Activated naive CD8-positive, alpha-beta T cell treated with anti-CD3 and anti-CD28 coated beads, Interleukin-2, amount 10 ng/mL, durations not matched to agents 7 days and 5 days (primary cell): ENCODE measurements around the gene TAB2. TPM values are rescaled to one million over a fixed set of nuclear protein-coding genes. Genes with fewer than 3 reads are reported as not detected.

Experiments used
- ATAC-seq: fragments of 150-1000 bp; cut with Tn5 transposase; one replicate; pipeline ENCODE4 v1.10.0; 2021; ENCODE audit warnings: low read depth, moderate library complexity
- POLR2A ChIA-PET: fragments of 350-600 bp; sonication (Branson Sonifier 250); formaldehyde crosslinking; loops from one replicate; lab custom pipeline; 2021; ENCODE audit warnings: antibody characterized with exemption; lab: Charles Lee
- DNase-seq: peaks from one replicate; pipeline ENCODE4 v3.0.0; 2021
- H3K27ac Mint-ChIP-seq: one replicate; pipeline ENCODE4 v1.8.0; 2022; ENCODE audit warnings: mild to moderate bottlenecking, mixed read lengths
- H3K27me3 Mint-ChIP-seq: one replicate; pipeline ENCODE4 v1.8.0; 2022; ENCODE audit warnings: mild to moderate bottlenecking, moderate library complexity, mixed read lengths
- H3K36me3 Mint-ChIP-seq: one replicate; pipeline ENCODE4 v1.8.0; 2021; ENCODE audit warnings: mild to moderate bottlenecking, mixed read lengths
- H3K4me1 Mint-ChIP-seq: one replicate; pipeline ENCODE4 v1.8.0; 2021; ENCODE audit warnings: mixed read lengths
- H3K4me3 Mint-ChIP-seq: one replicate; pipeline ENCODE4 v1.8.0; 2022; ENCODE audit warnings: mild to moderate bottlenecking, moderate library complexity, mixed read lengths
- H3K9me3 Mint-ChIP-seq: one replicate; pipeline ENCODE4 v1.8.0; 2021; ENCODE audit warnings: mixed read lengths
- total RNA-seq, 2 experiments: library from RNA; stranded (reverse); gene quantifications; one replicate each; pipeline ENCODE4 v1.2.3, GENCODE V29; 2021

The TAB2 gene
- total RNA-seq, 2 experiments from 2014 or later, result 115 to 130 TPM

- POLR2A ChIA-PET, result no interaction called here
- Mint-ChIP-seq H3K4me3 (no peak overlapping the region), H3K27ac (no peak overlapping the region), H3K27me3 (no peaks in the 10 kb centered on the region), H3K36me3 (peaks cover 3% of the 10 kb centered on the region), H3K4me1 (peaks cover 15% of the 10 kb centered on the region), H3K9me3 (no peaks in the 10 kb centered on the region)
- DNase-seq (no peak), ATAC-seq (no peak)
Measured at GRCh38 chr6:149289192-149289781, 28.2 kb upstream of the TAB2 start.

- no peak overlapping the region for H3K27ac Mint-ChIP-seq
- POLR2A ChIA-PET, result no interaction called here
Measured at GRCh38 chr6:149289966-149290365, 27.5 kb upstream of the TAB2 start.

GRCh38 chr6:149293244-149293643, 24.3 kb upstream of the TAB2 start:
- H3K27ac Mint-ChIP-seq, result no peak overlapping the region
- H3K9me3 Mint-ChIP-seq, result peaks cover 2% of the 10 kb centered on the region
- ATAC-seq (no peak), DNase-seq (no peak)
- H3K4me3 Mint-ChIP-seq, result no peak overlapping the region
- no peaks in the 10 kb centered on the region for H3K27me3 Mint-ChIP-seq
- H3K4me1 Mint-ChIP-seq, result peaks cover 2% of the 10 kb centered on the region
- POLR2A ChIA-PET, result interaction anchor here (0.7 kb wide), 1 partner anchor 24 kb away, joined by 4 read pairs; the partner anchor contains the start of gene TAB2
- peaks cover 9% of the 10 kb centered on the region for H3K36me3 Mint-ChIP-seq

More at GRCh38 chr6:149289966-149290365, 27.5 kb upstream of the TAB2 start:
- H3K36me3 Mint-ChIP-seq, result peaks cover 3% of the 10 kb centered on the region
- no peaks in the 10 kb centered on the region for H3K9me3 Mint-ChIP-seq
- H3K27me3 Mint-ChIP-seq, result no peaks in the 10 kb centered on the region
- DNase-seq, result no peak
- no peak overlapping the region for H3K4me3 Mint-ChIP-seq
- H3K4me1 Mint-ChIP-seq, result peaks cover 9% of the 10 kb centered on the region
- no peak for ATAC-seq

GRCh38 chr6:149300563-149300962, 16.9 kb upstream of the TAB2 start:
- peaks cover 2% of the 10 kb centered on the region for H3K9me3 Mint-ChIP-seq
- POLR2A ChIA-PET, result interaction anchor here (0.8 kb wide), 1 partner anchor 18 kb away, joined by 3 read pairs; no protein-coding TSS in a partner anchor
- no peaks in the 10 kb centered on the region for H3K27me3 Mint-ChIP-seq
- H3K36me3 Mint-ChIP-seq, result peaks cover 6% of the 10 kb centered on the region
- no peak overlapping the region for H3K4me3 Mint-ChIP-seq
- peaks cover 3% of the 10 kb centered on the region for H3K4me1 Mint-ChIP-seq
- no peak for ATAC-seq
- H3K27ac Mint-ChIP-seq, result no peak overlapping the region
- no peak for DNase-seq

- peaks cover 3% of the 10 kb centered on the region for H3K36me3 Mint-ChIP-seq
- H3K27ac Mint-ChIP-seq, result no peak overlapping the region
- ATAC-seq, result no peak
- H3K4me1 Mint-ChIP-seq, result peaks cover 3% of the 10 kb centered on the region
- H3K9me3 Mint-ChIP-seq, result peaks cover under 1% of the 10 kb centered on the region
- POLR2A ChIA-PET, result no interaction called here
- H3K4me3 Mint-ChIP-seq, result no peak overlapping the region
- no peak for DNase-seq
- H3K27me3 Mint-ChIP-seq, result no peaks in the 10 kb centered on the region
Measured at GRCh38 chr6:149302723-149303122, 14.8 kb upstream of the TAB2 start.

- peaks cover 3% of the 10 kb centered on the region for H3K4me1 Mint-ChIP-seq
- POLR2A ChIA-PET, result no interaction called here
- no peaks in the 10 kb centered on the region for H3K27me3 Mint-ChIP-seq
- H3K9me3 Mint-ChIP-seq, result peaks cover 1% of the 10 kb centered on the region
- no peak overlapping the region for H3K4me3 Mint-ChIP-seq
- no peak overlapping the region for H3K27ac Mint-ChIP-seq
- H3K36me3 Mint-ChIP-seq, result peaks cover 4% of the 10 kb centered on the region
- ATAC-seq, result no peak
- DNase-seq, result no peak
Measured at GRCh38 chr6:149303468-149303867, 14.0 kb upstream of the TAB2 start.

- POLR2A ChIA-PET, result no interaction called here
- Mint-ChIP-seq H3K4me1 (peaks cover 3% of the 10 kb centered on the region), H3K9me3 (peaks cover 4% of the 10 kb centered on the region), H3K27ac (no peak overlapping the region), H3K36me3 (peaks cover 5% of the 10 kb centered on the region), H3K4me3 (no peak overlapping the region), H3K27me3 (no peaks in the 10 kb centered on the region)
- ATAC-seq (no peak), DNase-seq (no peak)
Measured at GRCh38 chr6:149305372-149305771, 12.1 kb upstream of the TAB2 start.

GRCh38 chr6:149306967-149307366, 10.5 kb upstream of the TAB2 start:
- no peak overlapping the region for H3K27ac Mint-ChIP-seq
- peaks cover 4% of the 10 kb centered on the region for H3K9me3 Mint-ChIP-seq
- no peaks in the 10 kb centered on the region for H3K27me3 Mint-ChIP-seq
- no peak for DNase-seq
- H3K4me3 Mint-ChIP-seq, result no peak overlapping the region
- H3K36me3 Mint-ChIP-seq, result peaks cover 5% of the 10 kb centered on the region
- peaks cover 3% of the 10 kb centered on the region for H3K4me1 Mint-ChIP-seq
- POLR2A ChIA-PET, result no interaction called here
- ATAC-seq, result no peak

- Mint-ChIP-seq H3K27ac (no peak overlapping the region), H3K27me3 (no peaks in the 10 kb centered on the region), H3K4me1 (peaks cover 15% of the 10 kb centered on the region), H3K9me3 (peaks cover 12% of the 10 kb centered on the region), H3K36me3 (peaks cover 8% of the 10 kb centered on the region), H3K4me3 (no peak overlapping the region)
- ATAC-seq (no peak), DNase-seq (no peak)
- POLR2A ChIA-PET, result no interaction called here
Measured at GRCh38 chr6:149311293-149311692, 6.2 kb upstream of the TAB2 start.

GRCh38 chr6:149311766-149312165, 5.7 kb upstream of the TAB2 start:
- DNase-seq (no peak), ATAC-seq (no peak)
- Mint-ChIP-seq H3K36me3 (peaks cover 8% of the 10 kb centered on the region), H3K4me1 (peaks cover 15% of the 10 kb centered on the region), H3K27ac (no peak overlapping the region), H3K9me3 (peaks cover 12% of the 10 kb centered on the region), H3K4me3 (no peak overlapping the region), H3K27me3 (no peaks in the 10 kb centered on the region)
- POLR2A ChIA-PET, result no interaction called here

GRCh38 chr6:149313070-149313469, 4.4 kb upstream of the TAB2 start:
- peaks cover 6% of the 10 kb centered on the region for H3K36me3 Mint-ChIP-seq
- DNase-seq, result no peak
- POLR2A ChIA-PET, result no interaction called here
- H3K27ac Mint-ChIP-seq, result no peak overlapping the region
- H3K4me1 Mint-ChIP-seq, result peaks cover 15% of the 10 kb centered on the region
- no peak for ATAC-seq
- no peak overlapping the region for H3K4me3 Mint-ChIP-seq
- H3K9me3 Mint-ChIP-seq, result peaks cover 11% of the 10 kb centered on the region
- H3K27me3 Mint-ChIP-seq, result no peaks in the 10 kb centered on the region

GRCh38 chr6:149313861-149314260, 3.7 kb upstream of the TAB2 start:
- Mint-ChIP-seq H3K4me1 (peaks cover 15% of the 10 kb centered on the region), H3K4me3 (no peak overlapping the region), H3K27me3 (no peaks in the 10 kb centered on the region), H3K36me3 (peaks cover 11% of the 10 kb centered on the region), H3K27ac (no peak overlapping the region), H3K9me3 (peaks cover 9% of the 10 kb centered on the region)
- DNase-seq (no peak), ATAC-seq (no peak)
- POLR2A ChIA-PET, result no interaction called here

- Mint-ChIP-seq H3K9me3 (peaks cover 8% of the 10 kb centered on the region), H3K27me3 (no peaks in the 10 kb centered on the region), H3K36me3 (peaks cover 15% of the 10 kb centered on the region), H3K4me1 (peaks cover 15% of the 10 kb centered on the region), H3K4me3 (no peak overlapping the region), H3K27ac (no peak overlapping the region)
- DNase-seq (no peak), ATAC-seq (no peak)
- POLR2A ChIA-PET, result no interaction called here
Measured at GRCh38 chr6:149314325-149314905, 3.1 kb upstream of the TAB2 start.

- POLR2A ChIA-PET, result interaction anchor here (0.5 to 4.6 kb wide), 27 partner anchors 9 to 288 kb away, joined by 3 to 31 read pairs (median 4); no protein-coding TSS in a partner anchor
- H3K36me3 Mint-ChIP-seq, result peaks cover 20% of the 10 kb centered on the region
- H3K4me3 Mint-ChIP-seq, result peak overlapping the region; percentile 83
- H3K27ac Mint-ChIP-seq, result peak overlapping the region; percentile 86
- peaks cover 19% of the 10 kb centered on the region for H3K4me1 Mint-ChIP-seq
- H3K27me3 Mint-ChIP-seq, result no peaks in the 10 kb centered on the region
- H3K9me3 Mint-ChIP-seq, result peaks cover 8% of the 10 kb centered on the region
- DNase-seq (no peak), ATAC-seq (no peak)
Measured at GRCh38 chr6:149316108-149316727, 1.3 kb upstream of the TAB2 start.
